Upper lobe of right lung (tissue), 1 donor: ENCODE data around the gene CDC7. TPM values are rescaled to one million over a fixed set of nuclear protein-coding genes. Genes with fewer than 3 reads are reported as not detected.

ENCODE experiments used
- ATAC-seq: fragments of 200-7000 bp; cut with Tn5 transposase; one replicate; pipeline ENCODE4 v1.9.1; 2020; ENCODE audit warnings: mild to moderate bottlenecking, moderate library complexity
- DNase-seq: peaks from one replicate; pipeline ENCODE4 v3.0.0-alpha.2; 2020
- H3K27ac ChIP-seq: fragments of 200-600 bp; one replicate; pipeline ENCODE4 v1.8.0; 2022
- H3K27me3 ChIP-seq: fragments of 200-600 bp; one replicate; pipeline ENCODE4 v1.8.0; 2022; ENCODE audit warnings: mild to moderate bottlenecking
- H3K36me3 ChIP-seq: fragments of 200-600 bp; one replicate; pipeline ENCODE4 v1.8.0; 2022
- H3K4me1 ChIP-seq: fragments of 200-600 bp; one replicate; pipeline ENCODE4 v1.8.0; 2022
- H3K4me3 ChIP-seq: fragments of 200-600 bp; one replicate; pipeline ENCODE4 v1.8.0; 2022; ENCODE audit warnings: mild to moderate bottlenecking
- H3K9me3 ChIP-seq: fragments of 200-600 bp; one replicate; pipeline ENCODE4 v1.8.0; 2022
- CTCF ChIP-seq: fragments of 200-600 bp; IDR thresholded peaks from one replicate; pipeline ENCODE4 v1.8.0; 2022; ENCODE audit warnings: antibody characterized with exemption
- intact Hi-C: fragments of 100-400 bp; cut with DNase I; formaldehyde crosslinking; loops from one replicate; pipeline ENCODE4 v1.11.0; 2022
- total RNA-seq: library from RNA; stranded (reverse); fragmentation: NEBNext Ultra II Directional; extraction: Animal tissue kit (Norgen Biotek cat#: 25700); gene quantifications from one replicate; pipeline ENCODE4 v1.2.1, GENCODE V29; 2021
- donor health status: DM: no; HTN: yes; CAD: no; lungs with severe emphysema.

Gene CDC7
- total RNA-seq, 1 donor from 2014 or later: 4.3 TPM

DNA sequence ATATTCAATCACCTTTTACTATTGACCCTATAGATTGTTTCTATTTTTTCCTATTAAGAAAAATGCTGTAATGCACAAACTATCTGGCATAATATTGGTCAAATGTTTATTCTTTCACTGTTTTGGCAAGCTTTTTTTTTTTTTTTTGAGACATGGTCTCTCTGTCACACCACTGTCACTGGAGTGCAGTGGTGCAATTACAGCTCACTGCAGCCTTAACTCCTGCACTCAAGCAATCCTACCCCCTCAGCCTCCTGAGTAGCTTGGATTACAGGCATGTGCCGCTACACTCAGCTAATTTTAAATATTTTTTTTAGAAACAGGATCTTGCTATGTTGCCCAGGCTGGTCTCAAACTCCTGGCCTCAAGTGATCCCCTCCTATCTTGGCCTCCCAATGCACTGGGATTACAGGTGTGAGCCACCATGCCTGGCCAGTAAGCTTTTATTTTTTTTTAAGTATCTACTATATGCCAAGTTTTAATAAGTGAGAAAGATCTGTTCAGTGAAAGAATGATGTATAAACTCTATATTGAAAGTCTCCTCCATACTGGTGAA is 3.4 kb downstream of the CDC7 start:
- Histone ChIP-seq H3K9me3 (no peaks in the 10 kb centered on the region), H3K4me1 (peaks cover 8% of the 10 kb centered on the region), H3K36me3 (no peaks in the 10 kb centered on the region), H3K27me3 (no peaks in the 10 kb centered on the region), H3K4me3 (no peak overlapping the region), H3K27ac (no peak overlapping the region)
- no peak for TF ChIP-seq CTCF
- DNase-seq (no peak), ATAC-seq (no peak)
- intact Hi-C loops: no loop called here

DNA sequence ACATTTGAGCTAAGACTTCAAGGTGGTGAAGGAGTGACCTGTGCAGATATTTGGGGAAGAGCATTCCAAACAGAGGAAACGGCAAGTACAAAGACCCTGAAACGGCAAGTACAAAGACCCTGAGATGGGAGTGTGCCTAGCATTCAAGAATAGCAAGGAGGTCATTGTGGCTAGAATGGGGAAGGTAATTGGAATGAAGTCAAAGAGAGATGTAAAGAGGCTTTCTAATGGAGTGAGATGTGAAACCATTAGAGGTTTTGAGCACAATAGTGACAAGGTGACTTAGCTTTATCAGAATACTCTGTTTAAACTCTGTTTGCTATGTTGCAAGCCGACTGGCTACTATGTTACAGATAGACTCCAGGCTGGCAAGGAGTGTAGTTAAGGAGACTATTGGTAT is 4.4 kb downstream of the CDC7 start:
- TF ChIP-seq CTCF: no peak
- H3K4me3 ChIP-seq: no peak overlapping the region
- intact Hi-C loops: no loop called here
- H3K4me1 ChIP-seq: peaks cover 3% of the 10 kb centered on the region
- no peaks in the 10 kb centered on the region for H3K27me3 ChIP-seq
- DNase-seq (no peak), ATAC-seq (no peak)
- no peaks in the 10 kb centered on the region for H3K36me3 ChIP-seq
- no peak overlapping the region for H3K27ac ChIP-seq
- no peaks in the 10 kb centered on the region for H3K9me3 ChIP-seq

DNA sequence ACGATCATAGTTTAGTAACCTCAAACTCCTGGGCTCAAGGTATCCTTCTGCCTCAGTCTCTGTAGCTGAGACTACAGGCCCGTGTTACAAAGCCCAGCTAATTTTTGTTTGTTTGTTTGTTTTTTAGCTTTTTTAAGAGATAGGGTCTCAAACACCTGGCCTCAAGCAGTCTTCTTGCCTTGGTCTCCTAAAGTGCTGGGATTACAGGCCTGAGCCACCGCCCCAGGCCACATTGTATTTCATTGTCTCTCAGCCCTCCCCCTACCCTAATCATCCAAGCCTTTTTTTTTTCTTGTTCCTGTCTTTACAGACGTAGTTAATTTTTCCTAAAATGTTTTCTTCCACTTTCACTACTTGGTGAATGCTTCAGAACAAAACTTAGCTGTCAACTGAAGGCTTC is 5.4 kb downstream of the CDC7 start:
- no peaks in the 10 kb centered on the region for H3K36me3 ChIP-seq
- H3K27ac ChIP-seq: no peak overlapping the region
- H3K27me3 ChIP-seq: no peaks in the 10 kb centered on the region
- ATAC-seq (no peak), DNase-seq (no peak)
- H3K4me1 ChIP-seq: no peaks in the 10 kb centered on the region
- no peak overlapping the region for H3K4me3 ChIP-seq
- no peaks in the 10 kb centered on the region for H3K9me3 ChIP-seq
- TF ChIP-seq CTCF: no peak
- intact Hi-C loops: no loop called here

DNA sequence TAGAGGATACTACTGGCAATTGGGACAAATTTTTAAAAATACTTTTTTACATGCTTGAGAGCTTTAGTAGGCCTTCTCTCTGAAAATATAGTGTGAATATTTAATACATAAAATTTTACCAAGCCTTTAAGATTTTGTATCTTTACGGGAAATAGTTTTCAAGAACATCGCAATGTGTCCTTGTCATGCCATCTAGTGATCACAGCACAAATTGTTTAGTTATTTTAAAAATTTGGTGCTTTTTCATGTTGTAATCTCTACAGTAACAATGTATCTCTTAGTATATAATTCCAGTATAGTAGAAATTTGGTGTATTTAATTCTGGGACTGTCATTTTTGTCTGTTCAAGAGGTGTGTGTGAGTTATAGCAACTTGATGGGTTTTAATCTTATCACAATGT is 6.7 kb downstream of the CDC7 start:
- ATAC-seq (no peak), DNase-seq (no peak)
- H3K4me1 ChIP-seq: no peaks in the 10 kb centered on the region
- no peak overlapping the region for H3K4me3 ChIP-seq
- no peaks in the 10 kb centered on the region for H3K9me3 ChIP-seq
- TF ChIP-seq CTCF: peak; percentile 22
- no peak overlapping the region for H3K27ac ChIP-seq
- no peaks in the 10 kb centered on the region for H3K36me3 ChIP-seq
- H3K27me3 ChIP-seq: no peaks in the 10 kb centered on the region
- intact Hi-C loops: no loop called here

DNA sequence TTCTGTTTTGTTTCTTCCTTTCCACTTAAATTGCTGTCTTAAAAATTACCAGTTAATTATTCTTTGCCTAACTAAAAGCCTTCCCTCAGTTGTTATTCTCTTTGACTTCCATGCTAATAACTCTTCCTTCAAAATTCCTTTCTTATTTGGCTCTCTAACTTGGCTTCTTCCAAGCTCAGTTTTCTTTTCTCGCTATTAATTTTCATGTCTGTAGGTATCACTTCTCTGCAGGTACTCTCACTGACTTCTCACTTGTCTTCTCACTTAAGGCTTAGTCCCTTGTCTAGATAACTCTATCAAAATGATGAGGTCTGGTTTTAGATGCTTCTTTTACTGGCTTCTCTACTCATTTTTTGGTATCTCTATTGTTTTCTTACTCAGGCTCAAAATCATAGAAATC is 10.1 kb downstream of the CDC7 start:
- ATAC-seq: no peak
- H3K27ac ChIP-seq: no peak overlapping the region
- TF ChIP-seq CTCF: no peak
- H3K9me3 ChIP-seq: no peaks in the 10 kb centered on the region
- no peaks in the 10 kb centered on the region for H3K4me1 ChIP-seq
- H3K4me3 ChIP-seq: no peak overlapping the region
- no peaks in the 10 kb centered on the region for H3K36me3 ChIP-seq
- no peaks in the 10 kb centered on the region for H3K27me3 ChIP-seq
- DNase-seq: no peak
- intact Hi-C loops: loop anchor here (5.0 kb wide), 1 partner anchor 417 kb away; no protein-coding TSS in a partner anchor

GRCh38 chr1:91511386-91511785 is 10.7 kb downstream of the CDC7 start:
- intact Hi-C loops: loop anchor here (5.0 kb wide), 1 partner anchor 416 kb away; no protein-coding TSS in a partner anchor
- no peak overlapping the region for H3K4me3 ChIP-seq
- H3K27me3 ChIP-seq: no peaks in the 10 kb centered on the region
- DNase-seq: no peak
- TF ChIP-seq CTCF: peak; percentile 73
- H3K4me1 ChIP-seq: no peaks in the 10 kb centered on the region
- no peak for ATAC-seq
- H3K36me3 ChIP-seq: no peaks in the 10 kb centered on the region
- H3K9me3 ChIP-seq: no peaks in the 10 kb centered on the region
- H3K27ac ChIP-seq: no peak overlapping the region
